ENCODE results near the gene GMCL1.
"Not testable (repeated sequence)": the region's sequence is repeated elsewhere in the genome, so short reads cannot be mapped to it uniquely, and the experiment has no call there.

The GMCL1 gene

GRCh38 chr2:69829256-69830044 is at the start of gene GMCL1:
TSS of gene GMCL1 (plus strand) at chr2:69829660. CDS start at chr2:69829893, 233 bp downstream.
- DNase-seq (ENCODE audit: low read depth), result peak; percentile 98

- DNase-seq (ENCODE audit: low read depth), result no peak
Observed at GRCh38 chr2:69780921-69781320, 48.5 kb upstream of the GMCL1 start.

DNA sequence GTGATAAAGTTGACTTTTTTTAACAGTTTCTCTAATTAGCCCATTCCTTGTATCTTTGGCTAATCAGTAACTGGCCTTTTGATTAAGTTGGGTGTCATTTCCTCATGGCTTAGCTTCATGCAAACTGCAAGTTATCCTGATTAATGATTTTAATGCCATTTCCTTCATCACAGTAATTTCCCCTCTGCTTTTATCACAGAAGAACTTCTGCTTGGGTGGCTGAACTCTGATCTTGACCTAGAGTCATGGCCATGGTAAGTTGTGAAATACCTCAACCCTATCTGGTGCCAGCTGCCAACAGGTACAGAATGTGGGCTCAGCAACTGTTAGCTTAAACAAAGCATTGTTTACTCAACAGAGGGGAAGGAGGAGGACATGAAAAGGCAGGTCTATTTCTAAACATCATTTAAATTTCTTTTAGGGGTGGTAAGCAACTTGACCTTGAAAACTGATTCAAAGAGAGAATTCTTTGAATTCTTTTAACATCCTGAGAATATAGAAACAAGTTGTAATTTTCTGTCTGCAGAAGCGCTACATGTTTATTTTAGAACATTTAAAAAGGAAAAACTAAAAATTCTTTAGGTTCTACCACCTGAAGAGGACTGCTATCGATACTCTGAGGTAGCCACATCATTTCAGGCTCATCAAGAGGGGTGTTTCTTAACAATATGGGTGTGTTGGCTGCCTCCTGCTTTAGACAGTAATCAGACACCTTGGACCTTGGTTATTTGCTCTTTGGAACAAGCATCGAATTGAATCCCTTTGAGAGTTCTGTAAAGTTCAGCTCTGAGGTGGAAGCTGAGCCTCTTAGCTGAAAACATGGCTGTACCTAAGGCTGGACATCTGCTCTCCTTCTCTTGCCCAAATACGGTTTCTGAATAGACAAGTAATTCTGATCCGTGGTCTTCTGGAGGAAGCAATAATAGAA is 47.9 kb upstream of the GMCL1 start:
- DNase-seq (ENCODE audit: low read depth), result no peak

DNA sequence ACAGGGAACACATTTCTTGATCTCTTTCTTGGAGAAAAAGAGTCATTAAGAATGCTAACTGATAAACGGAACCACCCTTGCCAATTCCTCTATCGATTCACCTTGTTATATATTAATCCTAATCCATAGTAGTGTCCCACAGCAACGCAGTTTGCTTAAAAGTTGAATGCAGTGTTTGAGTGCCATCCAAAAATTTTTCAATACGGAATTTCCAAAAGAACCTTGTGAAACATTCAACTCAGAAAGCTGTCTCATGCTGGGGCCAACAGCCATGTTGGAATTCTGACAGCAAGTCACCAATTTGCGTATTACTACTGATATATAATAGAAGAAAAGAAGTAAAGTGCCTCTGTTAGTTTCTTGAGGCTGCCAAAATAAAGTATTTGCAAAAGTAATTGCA is 45.2 kb upstream of the GMCL1 start:
- no peak for DNase-seq (ENCODE audit: low read depth)

GRCh38 chr2:69785358-69785757 is 44.1 kb upstream of the GMCL1 start:
- DNase-seq (ENCODE audit: low read depth), result no peak

- no peak for DNase-seq (ENCODE audit: low read depth)
Observed at GRCh38 chr2:69786052-69786560, 43.4 kb upstream of the GMCL1 start.

DNA sequence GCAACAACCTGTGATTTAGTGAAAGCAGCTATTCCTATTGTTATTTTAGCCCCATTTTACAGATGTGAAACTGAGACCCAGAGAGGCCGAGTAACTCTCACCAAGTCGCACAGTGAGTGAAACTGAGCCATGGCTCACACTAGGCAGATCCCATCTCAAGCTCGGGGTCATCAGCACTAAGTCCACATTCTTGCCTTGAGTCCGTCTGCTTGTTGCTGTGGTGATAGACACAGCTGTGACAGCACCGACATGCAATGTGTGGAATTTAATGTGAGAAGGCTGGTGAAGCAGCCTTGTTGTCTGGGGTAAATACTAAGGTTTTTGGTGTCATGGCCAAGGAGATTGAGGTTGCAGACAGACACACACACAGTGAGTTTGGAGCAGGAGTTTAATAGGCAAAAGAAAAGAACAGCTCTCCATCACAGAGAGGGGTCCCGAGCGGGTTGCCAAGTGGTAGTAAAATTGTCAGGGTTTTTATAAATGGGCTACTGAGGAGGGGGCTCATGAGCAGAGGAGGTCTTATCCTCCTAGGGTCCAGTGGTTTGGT is 40.2 kb upstream of the GMCL1 start:
- DNase-seq (ENCODE audit: low read depth), result no peak

DNA sequence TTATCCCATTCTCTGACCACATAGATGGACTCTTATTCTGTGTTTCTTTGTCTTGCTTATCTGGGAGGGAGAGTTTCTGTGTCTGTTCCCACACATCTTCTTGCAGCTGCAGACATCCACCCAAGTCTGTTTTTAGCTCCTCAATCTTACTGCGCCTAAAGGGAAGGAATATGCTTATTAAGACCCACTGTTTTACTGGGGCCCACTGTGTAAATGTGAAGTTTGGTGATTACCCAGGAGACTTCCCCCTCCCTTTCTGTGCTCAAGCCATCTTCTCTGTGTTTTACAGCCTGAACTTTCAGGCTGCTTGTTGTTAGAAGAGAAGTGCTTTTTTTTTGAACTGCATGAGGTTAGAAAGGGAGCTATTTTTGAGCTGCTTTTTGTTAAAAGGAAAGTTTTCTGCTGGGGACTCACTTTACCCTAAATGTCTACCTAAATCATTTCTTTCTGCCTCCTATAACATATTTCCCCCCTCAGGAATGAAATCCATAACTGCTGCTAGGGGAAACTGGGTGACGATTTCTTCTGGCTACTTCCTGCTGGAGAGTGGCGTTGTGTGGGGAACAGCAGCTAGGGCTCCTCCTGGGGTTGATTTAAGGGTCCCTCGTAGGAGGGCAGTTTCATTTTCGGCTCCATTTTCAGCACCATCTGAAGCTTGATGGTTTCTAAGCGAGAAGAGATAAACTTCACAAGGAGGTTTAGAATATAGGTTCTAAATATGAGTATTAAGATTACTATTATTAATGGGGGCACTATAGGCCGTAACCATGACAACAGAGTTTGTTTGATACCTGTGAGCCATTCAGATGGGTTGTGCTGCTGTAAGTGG is 39.5 kb upstream of the GMCL1 start:
- no peak for DNase-seq (ENCODE audit: low read depth)

- DNase-seq (ENCODE audit: low read depth), result no peak
Observed at GRCh38 chr2:69790601-69790959, 38.9 kb upstream of the GMCL1 start.

GRCh38 chr2:69791045-69791444 is 38.4 kb upstream of the GMCL1 start:
- no peak for DNase-seq (ENCODE audit: low read depth)

- no peak for DNase-seq (ENCODE audit: low read depth)
Observed at GRCh38 chr2:69796174-69796573, 33.3 kb upstream of the GMCL1 start.

DNA sequence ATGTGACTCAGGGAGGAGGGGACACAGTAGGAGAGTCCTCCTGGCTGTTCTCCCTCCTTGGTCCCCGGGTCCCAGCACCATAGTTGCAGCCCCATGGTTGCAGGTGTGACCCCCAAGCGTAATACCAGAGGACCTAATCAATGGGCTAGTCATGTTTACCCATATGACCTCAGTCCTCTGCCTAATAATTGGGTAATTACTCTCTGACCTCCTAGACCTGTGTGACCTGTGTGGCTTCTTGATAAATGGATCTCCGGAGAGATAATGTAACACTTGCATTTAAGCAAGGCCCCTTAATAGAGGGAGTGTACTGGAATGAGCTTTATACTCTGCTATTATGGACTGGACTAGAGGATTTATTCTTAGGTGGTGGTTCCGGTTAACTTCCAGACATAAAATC is 32.2 kb upstream of the GMCL1 start:
- DNase-seq (ENCODE audit: low read depth), result no peak

GRCh38 chr2:69797836-69798289 is 31.6 kb upstream of the GMCL1 start:
- DNase-seq (ENCODE audit: low read depth), result no peak

GRCh38 chr2:69798290-69798908 is 31.1 kb upstream of the GMCL1 start:
- no peak for DNase-seq (ENCODE audit: low read depth)

- no peak for DNase-seq (ENCODE audit: low read depth)
Observed at GRCh38 chr2:69798909-69799526, 30.4 kb upstream of the GMCL1 start.

DNA sequence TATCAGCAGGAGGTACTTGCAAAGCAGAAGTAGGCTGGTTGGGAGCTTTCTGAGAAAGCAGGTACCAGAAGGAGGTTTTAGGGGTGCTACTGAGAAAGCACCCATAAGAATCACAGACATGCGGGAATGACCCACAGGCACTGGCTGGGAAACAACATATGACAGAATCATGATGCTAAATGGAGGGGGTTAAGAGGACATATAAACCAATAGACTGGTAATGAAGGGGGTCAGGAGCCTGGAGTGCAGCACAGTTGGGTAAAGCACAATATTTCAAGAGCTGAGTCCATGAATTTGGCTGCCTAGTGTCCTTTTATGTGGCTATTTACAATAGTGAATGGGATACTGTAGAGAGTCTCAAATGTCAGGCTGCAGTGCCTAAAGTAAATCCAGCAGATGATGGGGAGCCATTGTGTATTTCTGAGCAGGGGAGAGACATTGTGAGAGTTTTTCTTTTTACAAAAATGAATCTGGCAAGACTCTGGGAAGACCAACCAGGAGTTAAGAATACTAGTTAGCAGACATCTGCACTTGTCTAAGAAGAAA is 27.6 kb upstream of the GMCL1 start:
- no peak for DNase-seq (ENCODE audit: low read depth)

GRCh38 chr2:69802781-69803367 is 26.6 kb upstream of the GMCL1 start:
- not testable (repeated sequence) for DNase-seq (ENCODE audit: low read depth)

DNA sequence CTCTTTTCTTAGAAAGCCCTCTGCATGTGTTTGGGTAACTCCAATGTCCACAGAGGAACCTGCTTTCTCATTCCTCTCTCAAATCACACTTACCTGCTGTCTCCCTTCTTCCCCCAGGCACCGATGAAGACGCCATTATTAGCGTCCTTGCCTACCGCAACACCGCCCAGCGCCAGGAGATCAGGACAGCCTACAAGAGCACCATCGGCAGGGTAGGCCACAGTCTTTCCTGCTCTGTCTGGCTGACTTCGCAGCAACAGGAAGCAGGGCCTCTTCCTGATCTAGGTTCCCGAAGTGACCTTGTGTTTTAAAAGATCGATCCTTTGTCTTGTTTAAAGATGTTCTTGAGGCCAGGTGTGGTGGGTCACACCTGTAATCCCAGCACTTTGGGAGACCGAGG is 25.0 kb upstream of the GMCL1 start:
- DNase-seq (ENCODE audit: low read depth), result no peak

- DNase-seq (ENCODE audit: low read depth), result no peak
Observed at GRCh38 chr2:69805887-69806286, 23.6 kb upstream of the GMCL1 start.
